CD4-positive, alpha-beta memory T cell (primary cell): ENCODE measurements around the gene DCDC2C. TPM values are rescaled to one million over a fixed set of nuclear protein-coding genes. Genes with fewer than 3 reads are reported as not detected.

Experiments used
- CTCF ChIA-PET: fragments of 350-600 bp; sonication (Branson Sonifier 250); formaldehyde crosslinking; loops from one replicate; lab custom pipeline; 2021; ENCODE audit warnings: inconsistent platforms; ENCODE audit not compliant: partially characterized antibody; lab: Charles Lee
- POLR2A ChIA-PET: fragments of 350-600 bp; sonication (Branson Sonifier 250); formaldehyde crosslinking; loops from one replicate; lab custom pipeline; 2021; ENCODE audit not compliant: partially characterized antibody; lab: Charles Lee
- DNase-seq, 5 donors: peaks; one replicate each; pipeline versions ENCODE4 v3.0.0 to v3.0.0-alpha.2; 2020 to 2022; ENCODE audit warnings: mixed read lengths in 1 of 5
- H3K27ac ChIP-seq: one replicate; pipeline ENCODE4 v1.7.0; 2013; ENCODE audit warnings: low read depth, low read length
- H3K27me3 ChIP-seq: 2 replicates; pipeline ENCODE4 v1.7.0; 2013; ENCODE audit warnings: mild to moderate bottlenecking, low read length, moderate library complexity; ENCODE audit not compliant: insufficient read depth
- H3K36me3 ChIP-seq: 2 replicates; pipeline ENCODE4 v1.7.0; 2013; ENCODE audit warnings: mild to moderate bottlenecking, low read length, moderate library complexity; ENCODE audit not compliant: insufficient read depth
- H3K4me1 ChIP-seq: 2 replicates; pipeline ENCODE4 v1.7.0; 2013; ENCODE audit warnings: mild to moderate bottlenecking, low read length, moderate library complexity; ENCODE audit not compliant: insufficient read depth
- H3K4me3 ChIP-seq, 2 donors: one replicate each; pipeline ENCODE4 v1.7.0; 2013; ENCODE audit warnings: low read length in 2 of 2, mild to moderate bottlenecking in 1 of 2
- H3K9me3 ChIP-seq, 2 donors: one replicate each; pipeline ENCODE4 v1.7.0; 2013; ENCODE audit warnings: low read length in 2 of 2, control low read depth in 1 of 2; ENCODE audit not compliant: control insufficient read depth in 1 of 2
- H3K27ac Mint-ChIP-seq, 7 donors: one replicate each; pipeline ENCODE4 v1.8.0; 2020 to 2021; ENCODE audit warnings: mixed read lengths in 7 of 7, mild to moderate bottlenecking in 6 of 7, inconsistent platforms in 3 of 7, moderate library complexity in 3 of 7
- H3K27me3 Mint-ChIP-seq, 2 donors: one replicate each; pipeline ENCODE4 v1.8.0; 2020 to 2021; ENCODE audit warnings: mixed read lengths in 2 of 2
- H3K36me3 Mint-ChIP-seq, 2 donors: one replicate each; pipeline ENCODE4 v1.8.0; 2020 to 2021; ENCODE audit warnings: mixed read lengths in 2 of 2, inconsistent platforms in 1 of 2, mild to moderate bottlenecking in 1 of 2
- H3K4me1 Mint-ChIP-seq, 4 donors: one replicate each; pipeline ENCODE4 v1.8.0; 2020 to 2021; ENCODE audit warnings: mixed read lengths in 4 of 4, mild to moderate bottlenecking in 1 of 4
- H3K4me3 Mint-ChIP-seq, 8 donors: one replicate each; pipeline ENCODE4 v1.8.0; 2020 to 2021; ENCODE audit warnings: mixed read lengths in 8 of 8, mild to moderate bottlenecking in 7 of 8, moderate library complexity in 6 of 8, inconsistent platforms in 3 of 8
- H3K9me3 Mint-ChIP-seq, 8 donors: one replicate each; pipeline ENCODE4 v1.8.0; 2020 to 2021; ENCODE audit warnings: mixed read lengths in 8 of 8, mild to moderate bottlenecking in 5 of 8, inconsistent platforms in 3 of 8, moderate library complexity in 1 of 8
- intact Hi-C: fragments of 100-400 bp; cut with micrococcal nuclease; formaldehyde crosslinking; loops from one replicate; pipeline ENCODE4 v1.15.1; 2023
- polyA plus RNA-seq, 2 donors: library from polyadenylated mRNA; unstranded; fragments of 300-500 nt; fragmentation: Illumina TruSeq; gene quantifications; one replicate each; pipeline ENCODE4 v1.2.3, GENCODE V29; 2021
- total RNA-seq, 2 experiments: library from RNA; stranded (reverse); gene quantifications; one replicate each; pipeline ENCODE4 v1.2.3, GENCODE V29; 2021

DCDC2C gene
- total and polyA plus RNA-seq, 4 experiments from 2014 or later = not detected

DNA sequence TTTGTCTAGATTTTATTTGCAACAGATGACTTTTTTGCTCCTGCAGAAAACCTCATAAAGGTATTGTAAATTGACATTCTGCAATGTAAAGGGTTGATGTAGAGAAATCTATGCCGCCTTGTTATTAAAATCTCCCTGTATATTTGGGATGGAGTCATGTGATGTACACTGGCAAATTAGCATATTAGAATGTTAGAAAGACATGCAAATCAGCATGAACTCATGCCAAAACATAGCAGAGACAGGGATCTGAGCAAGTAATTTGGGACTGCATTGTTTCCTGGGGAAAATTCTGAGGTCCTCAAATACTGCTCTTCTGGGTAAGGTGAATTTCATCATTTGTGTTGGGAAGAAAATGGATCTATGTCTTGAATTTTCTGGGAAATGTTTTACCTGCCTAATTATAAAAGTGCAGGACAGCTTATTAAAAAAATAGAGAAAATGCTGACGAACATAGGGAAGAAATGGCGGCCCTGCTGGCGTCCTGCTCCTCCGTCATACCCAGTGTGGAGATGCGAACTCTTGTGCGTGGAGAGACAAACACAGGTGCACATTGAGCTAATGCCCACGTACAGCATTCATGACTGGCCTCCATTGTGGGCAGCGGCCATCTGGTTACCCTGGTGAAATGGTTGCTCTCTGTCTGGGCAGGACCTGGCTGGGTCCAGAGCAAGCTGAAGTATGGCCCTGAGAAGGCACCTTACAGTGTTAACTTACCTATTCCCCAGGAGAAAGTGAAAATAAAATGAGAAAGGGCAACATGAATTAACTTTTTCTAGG lies 29.1 kb upstream of the DCDC2C start:
- CTCF ChIA-PET = no interaction called here

DNA sequence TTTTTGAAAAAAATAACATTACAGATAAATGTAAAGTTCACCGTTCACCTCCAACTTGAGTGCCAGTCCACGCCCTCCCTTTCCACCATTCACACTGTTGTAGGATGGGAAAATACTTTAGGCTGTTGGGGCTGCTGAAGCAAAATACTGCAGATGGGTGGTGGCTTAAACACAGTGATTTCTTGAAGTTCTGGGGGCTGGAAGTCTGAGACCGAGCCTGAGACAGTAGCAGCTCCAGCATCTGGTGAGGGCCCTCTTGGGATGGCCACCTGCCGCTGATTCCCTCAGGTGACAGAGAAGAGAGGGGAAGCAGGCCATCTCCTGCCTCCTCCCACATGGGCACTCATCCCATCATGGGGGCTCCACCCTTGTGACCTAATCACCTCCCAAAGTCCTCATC lies 27.7 kb upstream of the DCDC2C start:
- Histone ChIP-seq H3K27me3 (no peaks in the 10 kb centered on the region), H3K9me3 (no peaks in the 10 kb centered on the region), H3K4me3 (no peak overlapping the region), H3K4me1 (no peaks in the 10 kb centered on the region), H3K36me3 (no peaks in the 10 kb centered on the region), H3K27ac (no peak overlapping the region)
- H3K4me1 Mint-ChIP-seq = no peaks in the 10 kb centered on the region
- no peak for DNase-seq
- ChIA-PET CTCF (no interaction called here), POLR2A (no interaction called here)
- no peak overlapping the region for H3K27ac Mint-ChIP-seq
- intact Hi-C loops = no loop called here
- no peaks in the 10 kb centered on the region for H3K9me3 Mint-ChIP-seq
- peaks cover 2 to 6% of the 10 kb centered on the region in 2 donors for H3K27me3 Mint-ChIP-seq
- H3K4me3 Mint-ChIP-seq = no peak overlapping the region
- H3K36me3 Mint-ChIP-seq = no peaks in the 10 kb centered on the region

More for the DNA sequence above, 29.1 kb upstream of the DCDC2C start:
- Histone ChIP-seq H3K27me3 (no peaks in the 10 kb centered on the region), H3K9me3 (no peaks in the 10 kb centered on the region), H3K4me3 (no peak overlapping the region), H3K27ac (no peak overlapping the region), H3K36me3 (no peaks in the 10 kb centered on the region), H3K4me1 (no peaks in the 10 kb centered on the region)
- H3K27me3 Mint-ChIP-seq = peaks cover 4 to 6% of the 10 kb centered on the region in 2 donors
- no peaks in the 10 kb centered on the region for H3K9me3 Mint-ChIP-seq
- no peak for DNase-seq
- POLR2A ChIA-PET = no interaction called here
- no peaks in the 10 kb centered on the region for H3K4me1 Mint-ChIP-seq
- intact Hi-C loops = no loop called here
- H3K27ac Mint-ChIP-seq = no peak overlapping the region
- no peaks in the 10 kb centered on the region for H3K36me3 Mint-ChIP-seq
- no peak overlapping the region for H3K4me3 Mint-ChIP-seq

DNA sequence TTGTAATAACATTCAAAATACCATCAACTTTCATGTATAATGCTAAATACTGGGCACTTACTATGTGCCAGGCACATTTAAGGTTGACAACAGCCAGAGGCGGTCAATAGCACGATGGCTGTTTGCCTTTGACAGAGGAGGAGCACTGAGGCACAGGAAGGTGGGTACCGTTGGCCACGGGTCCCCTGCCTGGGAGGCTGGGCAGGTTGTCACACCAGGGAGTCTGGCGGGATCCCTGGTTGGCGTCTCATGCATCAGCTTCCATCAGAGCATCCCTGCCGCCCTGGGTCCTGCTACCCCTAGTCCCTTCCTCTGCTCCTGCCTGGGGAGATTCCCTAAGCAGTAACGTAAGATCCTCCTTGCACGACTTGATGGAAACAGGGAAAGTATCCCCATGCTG lies 25.9 kb upstream of the DCDC2C start:
- Histone ChIP-seq H3K27me3 (no peaks in the 10 kb centered on the region), H3K4me3 (no peak overlapping the region), H3K36me3 (no peaks in the 10 kb centered on the region), H3K9me3 (no peaks in the 10 kb centered on the region), H3K4me1 (no peaks in the 10 kb centered on the region), H3K27ac (no peak overlapping the region)
- ChIA-PET CTCF (no interaction called here), POLR2A (no interaction called here)
- DNase-seq = no peak
- Mint-ChIP-seq H3K27me3 (peaks cover 2 to 6% of the 10 kb centered on the region in 2 donors), H3K36me3 (no peaks in the 10 kb centered on the region), H3K4me1 (no peaks in the 10 kb centered on the region), H3K27ac (no peak overlapping the region), H3K4me3 (no peak overlapping the region), H3K9me3 (no peaks in the 10 kb centered on the region)
- intact Hi-C loops = no loop called here

- H3K27ac Mint-ChIP-seq = no peak overlapping the region
- Histone ChIP-seq H3K4me3 (no peak overlapping the region), H3K27me3 (no peaks in the 10 kb centered on the region), H3K4me1 (no peaks in the 10 kb centered on the region), H3K36me3 (no peaks in the 10 kb centered on the region), H3K9me3 (no peaks in the 10 kb centered on the region), H3K27ac (no peak overlapping the region)
- H3K4me3 Mint-ChIP-seq = no peak overlapping the region
- no peaks in the 10 kb centered on the region for H3K9me3 Mint-ChIP-seq
- DNase-seq = no peak
- no peaks in the 10 kb centered on the region for H3K4me1 Mint-ChIP-seq
- intact Hi-C loops = no loop called here
- CTCF ChIA-PET = no interaction called here
- POLR2A ChIA-PET = no interaction called here
- no peaks in the 10 kb centered on the region for H3K36me3 Mint-ChIP-seq
- peaks cover 2 to 4% of the 10 kb centered on the region in 2 donors for H3K27me3 Mint-ChIP-seq
Measured at GRCh38 chr2:3678212-3678611, 25.2 kb upstream of the DCDC2C start.

DNA sequence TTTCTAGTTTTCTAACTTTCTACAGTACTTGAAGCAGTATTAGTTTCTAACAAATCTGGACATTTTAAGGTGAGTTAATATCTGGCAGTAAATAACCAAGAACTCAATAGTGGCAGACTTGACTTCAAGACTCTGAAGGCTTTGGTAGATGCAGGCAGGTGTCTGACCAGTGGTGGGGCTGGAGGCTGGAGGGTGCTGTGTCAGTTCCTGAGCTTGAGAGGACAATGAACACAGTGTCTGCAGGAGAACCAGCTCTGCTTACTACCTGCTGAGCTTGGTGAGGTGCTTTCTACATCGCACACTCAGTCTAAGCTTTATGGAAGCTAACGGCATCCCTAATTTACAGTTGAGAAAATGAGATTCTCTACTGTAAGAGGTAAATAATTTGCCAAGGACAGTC lies 24.2 kb upstream of the DCDC2C start:
- Histone ChIP-seq H3K9me3 (no peaks in the 10 kb centered on the region), H3K4me1 (no peaks in the 10 kb centered on the region), H3K27ac (no peak overlapping the region), H3K27me3 (no peaks in the 10 kb centered on the region), H3K4me3 (no peak overlapping the region), H3K36me3 (no peaks in the 10 kb centered on the region)
- ChIA-PET POLR2A (no interaction called here), CTCF (no interaction called here)
- Mint-ChIP-seq H3K27me3 (peaks cover 2 to 4% of the 10 kb centered on the region in 2 donors), H3K9me3 (no peaks in the 10 kb centered on the region), H3K4me1 (no peaks in the 10 kb centered on the region), H3K4me3 (no peak overlapping the region), H3K36me3 (no peaks in the 10 kb centered on the region), H3K27ac (no peak overlapping the region)
- DNase-seq = no peak
- intact Hi-C loops = no loop called here

DNA sequence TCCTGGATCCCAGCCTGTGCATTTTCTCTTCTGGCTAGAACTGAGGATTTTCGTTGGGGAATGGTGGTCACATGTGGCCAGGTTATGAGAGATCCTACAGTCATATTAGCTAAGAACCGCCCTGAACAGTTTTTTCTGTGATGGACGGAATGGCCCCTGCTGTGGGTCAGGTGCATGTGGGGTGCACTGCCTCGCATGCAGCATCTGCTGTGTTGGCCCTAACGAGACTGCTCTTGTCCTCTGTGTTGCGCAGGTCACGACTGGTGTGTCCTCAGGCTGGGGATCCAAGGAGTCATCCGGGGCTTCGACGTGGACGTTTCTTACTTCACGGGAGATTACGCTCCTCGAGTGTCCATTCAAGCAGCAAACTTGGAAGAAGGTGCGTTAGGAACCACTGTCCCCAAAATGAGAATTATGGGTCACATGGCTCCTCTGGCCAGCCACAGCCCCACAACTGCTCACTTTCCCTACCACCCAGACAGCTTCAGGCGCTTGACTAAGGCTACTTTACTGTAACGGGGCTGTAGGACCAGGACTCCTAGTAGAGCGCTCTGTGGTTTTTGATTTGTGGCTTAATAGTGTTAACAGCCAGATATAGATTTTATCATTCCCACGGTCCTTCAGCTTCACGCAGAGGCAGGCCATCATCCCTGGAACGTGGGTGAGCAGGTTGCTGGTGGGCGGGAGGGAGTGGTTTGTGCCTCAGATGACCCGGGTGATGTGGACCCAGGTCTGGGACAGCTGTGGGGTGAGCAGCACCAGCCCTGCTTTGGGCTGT lies 23.6 kb upstream of the DCDC2C start:
- Mint-ChIP-seq H3K27me3 (peaks cover 2 to 4% of the 10 kb centered on the region in 2 donors), H3K4me1 (no peaks in the 10 kb centered on the region), H3K27ac (no peak overlapping the region), H3K4me3 (no peak overlapping the region), H3K9me3 (no peaks in the 10 kb centered on the region), H3K36me3 (no peaks in the 10 kb centered on the region)
- no peaks in the 10 kb centered on the region for H3K27me3 ChIP-seq
- H3K36me3 ChIP-seq = no peaks in the 10 kb centered on the region
- no peak overlapping the region for H3K4me3 ChIP-seq
- POLR2A ChIA-PET = no interaction called here
- H3K4me1 ChIP-seq = no peaks in the 10 kb centered on the region
- no peak overlapping the region for H3K27ac ChIP-seq
- CTCF ChIA-PET = no interaction called here
- DNase-seq = no peak
- intact Hi-C loops = no loop called here
- no peaks in the 10 kb centered on the region for H3K9me3 ChIP-seq

DNA sequence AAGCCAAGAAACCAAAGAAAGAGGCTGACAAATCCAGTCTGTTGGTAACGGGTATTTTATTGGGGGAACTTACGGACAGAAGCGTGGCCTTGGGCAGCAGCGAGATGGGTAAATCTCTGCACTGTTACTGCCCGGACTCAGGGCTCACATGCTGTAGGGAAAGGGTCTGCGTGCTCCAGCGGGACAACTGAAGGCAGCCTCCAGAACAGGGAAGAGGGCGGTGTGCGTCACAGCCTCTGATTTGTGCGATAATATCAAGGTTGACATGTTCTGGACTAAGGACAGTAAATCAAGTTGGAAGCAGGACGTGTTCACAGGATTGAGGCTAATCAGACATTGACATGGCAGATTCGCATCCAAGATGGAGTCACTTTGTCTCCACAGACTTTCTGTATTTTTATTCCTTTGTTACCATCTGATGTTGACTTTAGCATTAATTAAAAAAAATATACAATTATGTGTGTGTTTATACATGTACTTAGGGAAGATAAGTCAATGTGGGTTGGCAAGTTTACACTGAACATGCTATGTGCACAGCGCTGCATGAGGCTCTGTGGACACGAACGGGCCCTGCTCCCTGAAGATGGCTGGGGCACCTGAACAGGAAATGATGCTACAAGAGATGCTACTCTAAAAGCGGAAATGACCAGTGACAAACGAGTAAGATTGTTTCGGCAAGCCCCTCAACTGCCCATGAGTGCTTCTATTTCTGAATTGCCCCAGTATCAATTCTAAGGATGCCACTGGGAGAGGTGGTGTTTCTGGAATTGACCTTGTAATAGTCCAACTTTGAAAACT lies 22.6 kb upstream of the DCDC2C start:
- no peak overlapping the region for H3K27ac ChIP-seq
- no peak overlapping the region for H3K4me3 ChIP-seq
- no peaks in the 10 kb centered on the region for H3K27me3 ChIP-seq
- H3K27ac Mint-ChIP-seq = no peak overlapping the region
- no peaks in the 10 kb centered on the region for H3K4me1 Mint-ChIP-seq
- peaks cover 2 to 4% of the 10 kb centered on the region in 2 donors for H3K27me3 Mint-ChIP-seq
- intact Hi-C loops = no loop called here
- no peak overlapping the region for H3K4me3 Mint-ChIP-seq
- peaks cover 0 to 3% (median 0%) of the 10 kb centered on the region in 8 donors for H3K9me3 Mint-ChIP-seq
- no peaks in the 10 kb centered on the region for H3K36me3 ChIP-seq
- no peak for DNase-seq
- H3K9me3 ChIP-seq = no peaks in the 10 kb centered on the region
- H3K36me3 Mint-ChIP-seq = no peaks in the 10 kb centered on the region
- POLR2A ChIA-PET = no interaction called here
- H3K4me1 ChIP-seq = no peaks in the 10 kb centered on the region
- CTCF ChIA-PET = no interaction called here
